Inferior parietal cortex (tissue), 1 donor: ENCODE results near the gene MTAP.

ENCODE experiments used
- DNase-seq: peaks from one replicate; pipeline ENCODE4 v3.0.0-alpha.2; 2016; ENCODE audit errors: extremely low spot score

The MTAP gene

GRCh38 chr9:21852754-21853153, 50.3 kb downstream of the MTAP start:
- no peak for DNase-seq

- DNase-seq, result no peak
Measured at GRCh38 chr9:21853414-21853813, 51.0 kb downstream of the MTAP start.

GRCh38 chr9:21854119-21854518, 51.7 kb downstream of the MTAP start:
- DNase-seq, result no peak

- DNase-seq, result no peak
Measured at GRCh38 chr9:21854594-21854993, 52.2 kb downstream of the MTAP start.

GRCh38 chr9:21856301-21857094, 54.1 kb downstream of the MTAP start:
- DNase-seq, result no peak

GRCh38 chr9:21862871-21863270, 60.4 kb downstream of the MTAP start:
- no peak for DNase-seq

- DNase-seq, result no peak
Measured at GRCh38 chr9:21864505-21864904, 62.1 kb downstream of the MTAP start.

GRCh38 chr9:21866302-21866701, 63.9 kb downstream of the MTAP start:
- DNase-seq, result no peak

- DNase-seq, result no peak
Measured at GRCh38 chr9:21871256-21871975, 69.0 kb downstream of the MTAP start.

GRCh38 chr9:21872696-21873095, 70.3 kb downstream of the MTAP start:
- no peak for DNase-seq

- no peak for DNase-seq
Measured at GRCh38 chr9:21873540-21874221, 71.2 kb downstream of the MTAP start.

- no peak for DNase-seq
Measured at GRCh38 chr9:21875893-21876292, 73.5 kb downstream of the MTAP start.

- no peak for DNase-seq
Measured at GRCh38 chr9:21883642-21884041, 81.2 kb downstream of the MTAP start.

- no peak for DNase-seq
Measured at GRCh38 chr9:21889673-21890072, 87.2 kb downstream of the MTAP start.

- no peak for DNase-seq
Measured at GRCh38 chr9:21890696-21891095, 88.3 kb downstream of the MTAP start.

GRCh38 chr9:21901546-21901945, 99.1 kb downstream of the MTAP start:
- no peak for DNase-seq

GRCh38 chr9:21902136-21902535, 99.7 kb downstream of the MTAP start:
- DNase-seq, result no peak

- no peak for DNase-seq
Measured at GRCh38 chr9:21903380-21903965, 101.0 kb downstream of the MTAP start.

GRCh38 chr9:21904371-21904770, 101.9 kb downstream of the MTAP start:
- no peak for DNase-seq

GRCh38 chr9:21904776-21905175, 102.3 kb downstream of the MTAP start:
- DNase-seq, result no peak

- DNase-seq, result no peak
Measured at GRCh38 chr9:21906213-21906612, 103.8 kb downstream of the MTAP start.

- DNase-seq, result no peak
Measured at GRCh38 chr9:21906881-21907280, 104.4 kb downstream of the MTAP start.
